HL-60 (cell line): Measurements from ENCODE around the gene GFOD2.

Experiments
- POLR2AphosphoS5 ChIP-seq: IDR thresholded peaks from 2 replicates; pipeline ENCODE4 v1.6.1; 2012; ENCODE audit warnings: low read depth
- SPI1 ChIP-seq: IDR thresholded peaks from 2 replicates; pipeline ENCODE4 v1.6.1; 2012; ENCODE audit warnings: low read depth, mild to moderate bottlenecking, borderline replicate concordance
- TF ChIP-seq, protein P1 (sequence below): IDR thresholded peaks from one replicate; pipeline ENCODE4 v1.5.1; 2011; ENCODE audit warnings: low read length, control low read depth, inconsistent platforms; ENCODE audit not compliant: insufficient read depth
- TF ChIP-seq, protein P2 (sequence below): IDR thresholded peaks from 2 replicates; pipeline ENCODE4 v1.6.1; 2012; ENCODE audit warnings: low read depth; ENCODE audit not compliant: insufficient replicate concordance

DNA sequence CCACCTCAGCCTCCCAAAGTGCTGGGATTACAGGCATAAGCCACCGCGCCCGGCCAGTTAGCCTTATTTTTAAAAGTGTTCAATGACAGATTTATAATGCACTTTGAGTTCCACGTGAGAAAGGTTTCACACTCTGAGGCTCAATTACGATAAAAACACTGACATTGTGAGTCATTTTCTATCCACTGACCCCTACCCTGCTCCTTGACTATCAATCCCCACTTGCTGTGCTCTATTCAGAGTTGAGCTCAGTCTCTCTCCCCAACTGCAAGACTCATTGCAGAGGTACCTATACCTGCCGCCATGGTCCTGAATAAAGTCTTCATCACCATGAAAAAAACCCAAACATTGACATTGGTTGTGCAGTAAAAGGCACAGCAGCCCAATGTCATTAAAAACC is 8.5 kb downstream of the GFOD2 start:
- TF ChIP-seq, protein P1, sequence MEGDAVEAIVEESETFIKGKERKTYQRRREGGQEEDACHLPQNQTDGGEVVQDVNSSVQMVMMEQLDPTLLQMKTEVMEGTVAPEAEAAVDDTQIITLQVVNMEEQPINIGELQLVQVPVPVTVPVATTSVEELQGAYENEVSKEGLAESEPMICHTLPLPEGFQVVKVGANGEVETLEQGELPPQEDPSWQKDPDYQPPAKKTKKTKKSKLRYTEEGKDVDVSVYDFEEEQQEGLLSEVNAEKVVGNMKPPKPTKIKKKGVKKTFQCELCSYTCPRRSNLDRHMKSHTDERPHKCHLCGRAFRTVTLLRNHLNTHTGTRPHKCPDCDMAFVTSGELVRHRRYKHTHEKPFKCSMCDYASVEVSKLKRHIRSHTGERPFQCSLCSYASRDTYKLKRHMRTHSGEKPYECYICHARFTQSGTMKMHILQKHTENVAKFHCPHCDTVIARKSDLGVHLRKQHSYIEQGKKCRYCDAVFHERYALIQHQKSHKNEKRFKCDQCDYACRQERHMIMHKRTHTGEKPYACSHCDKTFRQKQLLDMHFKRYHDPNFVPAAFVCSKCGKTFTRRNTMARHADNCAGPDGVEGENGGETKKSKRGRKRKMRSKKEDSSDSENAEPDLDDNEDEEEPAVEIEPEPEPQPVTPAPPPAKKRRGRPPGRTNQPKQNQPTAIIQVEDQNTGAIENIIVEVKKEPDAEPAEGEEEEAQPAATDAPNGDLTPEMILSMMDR: no peak
- TF ChIP-seq, protein P2, sequence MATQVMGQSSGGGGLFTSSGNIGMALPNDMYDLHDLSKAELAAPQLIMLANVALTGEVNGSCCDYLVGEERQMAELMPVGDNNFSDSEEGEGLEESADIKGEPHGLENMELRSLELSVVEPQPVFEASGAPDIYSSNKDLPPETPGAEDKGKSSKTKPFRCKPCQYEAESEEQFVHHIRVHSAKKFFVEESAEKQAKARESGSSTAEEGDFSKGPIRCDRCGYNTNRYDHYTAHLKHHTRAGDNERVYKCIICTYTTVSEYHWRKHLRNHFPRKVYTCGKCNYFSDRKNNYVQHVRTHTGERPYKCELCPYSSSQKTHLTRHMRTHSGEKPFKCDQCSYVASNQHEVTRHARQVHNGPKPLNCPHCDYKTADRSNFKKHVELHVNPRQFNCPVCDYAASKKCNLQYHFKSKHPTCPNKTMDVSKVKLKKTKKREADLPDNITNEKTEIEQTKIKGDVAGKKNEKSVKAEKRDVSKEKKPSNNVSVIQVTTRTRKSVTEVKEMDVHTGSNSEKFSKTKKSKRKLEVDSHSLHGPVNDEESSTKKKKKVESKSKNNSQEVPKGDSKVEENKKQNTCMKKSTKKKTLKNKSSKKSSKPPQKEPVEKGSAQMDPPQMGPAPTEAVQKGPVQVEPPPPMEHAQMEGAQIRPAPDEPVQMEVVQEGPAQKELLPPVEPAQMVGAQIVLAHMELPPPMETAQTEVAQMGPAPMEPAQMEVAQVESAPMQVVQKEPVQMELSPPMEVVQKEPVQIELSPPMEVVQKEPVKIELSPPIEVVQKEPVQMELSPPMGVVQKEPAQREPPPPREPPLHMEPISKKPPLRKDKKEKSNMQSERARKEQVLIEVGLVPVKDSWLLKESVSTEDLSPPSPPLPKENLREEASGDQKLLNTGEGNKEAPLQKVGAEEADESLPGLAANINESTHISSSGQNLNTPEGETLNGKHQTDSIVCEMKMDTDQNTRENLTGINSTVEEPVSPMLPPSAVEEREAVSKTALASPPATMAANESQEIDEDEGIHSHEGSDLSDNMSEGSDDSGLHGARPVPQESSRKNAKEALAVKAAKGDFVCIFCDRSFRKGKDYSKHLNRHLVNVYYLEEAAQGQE: no peak
- TF ChIP-seq POLR2AphosphoS5: no peak
- no peak for TF ChIP-seq SPI1
